ENCODE data around the gene CCL4.

CCL4 gene

GRCh38 chr17:36059406-36059805, 44.2 kb upstream of the CCL4 start:
- Histone ChIP-seq H3K4me1 (ENCODE audit: control insufficient read depth, low read length) (no peaks in the 10 kb centered on the region), H3K36me3 (ENCODE audit: control insufficient read depth, low read length) (no peaks in the 10 kb centered on the region), H3K9me2 (replicated peaks; ENCODE audit: control insufficient read depth, low read length) (no peaks in the 10 kb centered on the region), H3K27ac (ENCODE audit: low read depth, low read length) (no peak overlapping the region), H3K79me2 (ENCODE audit: control insufficient read depth, low read length) (no peaks in the 10 kb centered on the region), H3K4me3 (ENCODE audit: low read length) (no peak overlapping the region), H3K9me3 (ENCODE audit: control insufficient read depth, insufficient read depth, low read length) (no peaks in the 10 kb centered on the region; the same call in 1 of the 2 replicates), H3K4me2 (ENCODE audit: low read length) (no peak overlapping the region), H3F3A (ENCODE audit: control insufficient read depth, insufficient read depth) (no peaks in the 10 kb centered on the region), H4K20me1 (ENCODE audit: control insufficient read depth, insufficient read depth, low read depth, low read length) (no peaks in the 10 kb centered on the region), H3K27me3 (ENCODE audit: control insufficient read depth, low read length) (peaks cover 11% of the 10 kb centered on the region)
- TF ChIP-seq CTCF (IDR thresholded peaks at IDR 0.05; ENCODE audit: low read depth, low read length, poor library complexity, severe bottlenecking) (no peak), EZH2phosphoT487 (IDR thresholded peaks at IDR 0.05; ENCODE audit: borderline replicate concordance, low read length) (no peak)

GRCh38 chr17:36060816-36061215, 42.8 kb upstream of the CCL4 start:
- Histone ChIP-seq H3K27me3 (ENCODE audit: control insufficient read depth, low read length) (peaks cover 15% of the 10 kb centered on the region), H3K36me3 (ENCODE audit: control insufficient read depth, low read length) (no peaks in the 10 kb centered on the region), H3K9me3 (ENCODE audit: control insufficient read depth, insufficient read depth, low read length) (no peaks in the 10 kb centered on the region; the same call in 1 of the 2 replicates), H3K9me2 (replicated peaks; ENCODE audit: control insufficient read depth, low read length) (no peaks in the 10 kb centered on the region), H3F3A (ENCODE audit: control insufficient read depth, insufficient read depth) (no peaks in the 10 kb centered on the region), H4K20me1 (ENCODE audit: control insufficient read depth, insufficient read depth, low read depth, low read length) (no peaks in the 10 kb centered on the region), H3K79me2 (ENCODE audit: control insufficient read depth, low read length) (no peaks in the 10 kb centered on the region), H3K4me1 (ENCODE audit: control insufficient read depth, low read length) (no peaks in the 10 kb centered on the region), H3K4me2 (ENCODE audit: low read length) (no peak overlapping the region), H3K27ac (ENCODE audit: low read depth, low read length) (no peak overlapping the region), H3K4me3 (ENCODE audit: low read length) (no peak overlapping the region)
- TF ChIP-seq CTCF (IDR thresholded peaks at IDR 0.05; ENCODE audit: low read depth, low read length, poor library complexity, severe bottlenecking) (no peak), EZH2phosphoT487 (IDR thresholded peaks at IDR 0.05; ENCODE audit: borderline replicate concordance, low read length) (no peak)

- Histone ChIP-seq H3K4me2 (ENCODE audit: low read length) (no peak within 1 kb of the TSS), H3K36me3 (ENCODE audit: control insufficient read depth, low read length) (no peaks in the 10 kb centered on the region)
- TF ChIP-seq EZH2phosphoT487 (IDR thresholded peaks at IDR 0.05; ENCODE audit: borderline replicate concordance, low read length) (no peak), CTCF (IDR thresholded peaks at IDR 0.05; ENCODE audit: low read depth, low read length, poor library complexity, severe bottlenecking) (no peak)
These were observed 39.7 kb upstream of the CCL4 start, which contains the start of gene CCL18 for GRCh38 chr17:36063786-36064541. Gene CCL18, plus strand, starts transcription at chr17:36064272. Its CDS starts 71 bp downstream, at chr17:36064343.

More at GRCh38 chr17:36063786-36064541, 39.7 kb upstream of the CCL4 start, which contains the start of gene CCL18:
- no peaks in the 10 kb centered on the region for H3K79me2 ChIP-seq (ENCODE audit: control insufficient read depth, low read length)
- no peak within 1 kb of the TSS for H3K4me3 ChIP-seq (ENCODE audit: low read length)
- H3K4me1 ChIP-seq (ENCODE audit: control insufficient read depth, low read length), result no peaks in the 10 kb centered on the region
- H4K20me1 ChIP-seq (ENCODE audit: control insufficient read depth, insufficient read depth, low read depth, low read length), result no peaks in the 10 kb centered on the region
- H3K27ac ChIP-seq (ENCODE audit: low read depth, low read length), result no peak within 1 kb of the TSS
- no peaks in the 10 kb centered on the region for H3F3A ChIP-seq (ENCODE audit: control insufficient read depth, insufficient read depth)
- peaks cover 15% of the 10 kb centered on the region for H3K27me3 ChIP-seq (ENCODE audit: control insufficient read depth, low read length)
- no peaks in the 10 kb centered on the region for H3K9me2 ChIP-seq (replicated peaks; ENCODE audit: control insufficient read depth, low read length)
- no peaks in the 10 kb centered on the region; the same call in 1 of the 2 replicates for H3K9me3 ChIP-seq (ENCODE audit: control insufficient read depth, insufficient read depth, low read length)

Measured in DOHH2 (cell line).